Panc1 (cell line): ENCODE measurements around the gene PEX3. TPM values are rescaled to one million over a fixed set of nuclear protein-coding genes. Genes with fewer than 3 reads are reported as not detected.

Experiments used
- ATAC-seq: fragments of 200-7000 bp; cut with Tn5 transposase; 2 replicates; pipeline ENCODE4 v1.9.1; 2020; ENCODE audit warnings: mild to moderate bottlenecking, moderate library complexity
- BruUV-seq: library from RNA; stranded (reverse); fragments of 400-500 nt; replicated peaks from 2 replicates; lab custom pipeline; 2021; lab: Mats Ljungman, UMichigan
- CTCF ChIA-PET: fragments of 300-600 bp; sonication (Branson Sonifier 250); formaldehyde crosslinking; loops from one replicate; lab custom pipeline; 2022; ENCODE audit warnings: antibody characterized with exemption; lab: Charles Lee
- POLR2A ChIA-PET: fragments of 300-600 bp; sonication (Branson Sonifier 250); formaldehyde crosslinking; loops from one replicate; lab custom pipeline; 2022; ENCODE audit warnings: antibody characterized with exemption; lab: Charles Lee
- DNase-seq: peaks from one replicate; pipeline ENCODE4 v3.0.0-alpha.2; 2010; ENCODE audit warnings: low read depth, low spot score
- H3K27ac ChIP-seq: 2 replicates; pipeline ENCODE4 v1.5.1; 2011; ENCODE audit warnings: mild to moderate bottlenecking, low read length, inconsistent platforms
- H3K27me3 ChIP-seq: fragments of 200-500 bp; sonication (Bioruptor generic); 2 replicates; pipeline ENCODE4 v1.6.0; 2014; ENCODE audit warnings: low read length, inconsistent platforms; ENCODE audit not compliant: control insufficient read depth, insufficient read depth
- H3K36me3 ChIP-seq: fragments of 200-500 bp; sonication (Bioruptor generic); 2 replicates; pipeline ENCODE4 v1.5.1; 2014; ENCODE audit warnings: inconsistent platforms, mild to moderate bottlenecking, low read length, moderate library complexity; ENCODE audit not compliant: control insufficient read depth, insufficient read depth
- H3K4me1 ChIP-seq: 2 replicates; pipeline ENCODE4 v1.5.1; 2011; ENCODE audit warnings: inconsistent platforms, mild to moderate bottlenecking, low read length, moderate library complexity; ENCODE audit not compliant: control insufficient read depth, insufficient read depth
- H3K4me3 ChIP-seq, 2 experiments: 2 replicates each; pipeline ENCODE4 v1.5.1; 2011 to 2012; ENCODE audit warnings: low read depth in 2 of 2, low read length in 2 of 2, mild to moderate bottlenecking in 2 of 2, inconsistent platforms in 1 of 2, moderate library complexity in 1 of 2
- H3K9me3 ChIP-seq: fragments of 200-500 bp; sonication (Bioruptor generic); 2 replicates; pipeline ENCODE4 v1.5.1; 2014; ENCODE audit warnings: low read depth, mild to moderate bottlenecking, inconsistent platforms, low read length, moderate library complexity; ENCODE audit not compliant: control insufficient read depth, insufficient read depth
- POLR2AphosphoS5 ChIP-seq: IDR thresholded peaks from 2 replicates; pipeline ENCODE4 v1.6.1; 2012; ENCODE audit warnings: mild to moderate bottlenecking, low read depth, low read length, moderate library complexity
- SIN3A ChIP-seq: IDR thresholded peaks from 2 replicates; pipeline ENCODE4 v1.6.1; 2012; ENCODE audit warnings: low read depth, mild to moderate bottlenecking, low read length, moderate library complexity, borderline replicate concordance; ENCODE audit not compliant: insufficient read depth
- TCF7L2 ChIP-seq: IDR thresholded peaks from 2 replicates; pipeline ENCODE4 v1.6.1; 2011; ENCODE audit warnings: mild to moderate bottlenecking, low read depth, low read length, inconsistent platforms
- in situ Hi-C: cut with HindIII; loops from 2 replicates; pipeline ENCODE4 v1.10.0; 2016; ENCODE audit warnings: low sequenced_read_pairs, low pct_unique_long_range_greater_than_20kb
- intact Hi-C: fragments of 100-400 bp; cut with micrococcal nuclease; formaldehyde crosslinking; loops from one replicate; pipeline ENCODE4 v1.10.0; 2022; ENCODE audit not compliant: unreplicated experiment
- total RNA-seq: library from RNA; stranded (reverse); gene quantifications from one replicate; pipeline ENCODE4 v1.2.1, GENCODE V29; 2021; ENCODE audit not compliant: unreplicated experiment
- TF ChIP-seq, protein P1 (sequence below): fragments of 450-650 bp; IDR thresholded peaks from 2 replicates; pipeline ENCODE4 v1.5.1; 2017; ENCODE audit warnings: mild to moderate bottlenecking
- TF ChIP-seq, protein P2 (sequence below), 2 experiments: IDR thresholded peaks; 2 replicates each; pipeline ENCODE4 v1.6.1; 2011 to 2012; ENCODE audit warnings: low read depth in 2 of 2, control low read depth in 1 of 2, low read length in 1 of 2, mild to moderate bottlenecking in 1 of 2, moderate library complexity in 1 of 2; ENCODE audit not compliant: insufficient read depth in 1 of 2

PEX3 gene
- total RNA-seq, 1 experiment from 2014 or later = 16.5 TPM

DNA sequence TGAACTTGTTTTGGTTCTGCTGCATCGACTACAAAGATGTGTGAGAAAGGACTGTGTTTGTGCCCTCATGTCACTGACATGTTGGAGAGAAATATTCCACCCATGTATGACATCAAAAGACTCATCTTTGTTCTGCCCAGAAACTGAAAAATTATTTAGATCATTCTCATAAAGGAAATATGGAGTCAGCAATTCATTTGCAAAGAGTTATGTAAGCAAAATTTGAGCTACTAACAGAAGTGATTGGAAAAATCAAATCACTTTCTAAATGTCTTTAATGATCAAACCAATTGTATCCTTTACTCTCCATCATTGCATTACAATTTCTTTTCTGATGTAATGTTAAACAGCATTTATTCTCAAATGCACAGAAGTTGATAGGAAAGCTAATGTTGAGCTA is 19.4 kb upstream of the PEX3 start:
- Histone ChIP-seq H3K27ac (no peak overlapping the region), H3K9me3 (no peaks in the 10 kb centered on the region), H3K36me3 (no peaks in the 10 kb centered on the region), H3K27me3 (no peaks in the 10 kb centered on the region), H3K4me3 (no peak overlapping the region), H3K4me1 (no peaks in the 10 kb centered on the region)
- intact Hi-C loops = no loop called here
- DNase-seq = no peak
- in situ Hi-C loops = no loop called here
- CTCF ChIA-PET = no interaction called here
- BruUV-seq = no TSS peak
- no peak for TF ChIP-seq POLR2AphosphoS5
- no peak for TF ChIP-seq TCF7L2
- TF ChIP-seq, protein P1, sequence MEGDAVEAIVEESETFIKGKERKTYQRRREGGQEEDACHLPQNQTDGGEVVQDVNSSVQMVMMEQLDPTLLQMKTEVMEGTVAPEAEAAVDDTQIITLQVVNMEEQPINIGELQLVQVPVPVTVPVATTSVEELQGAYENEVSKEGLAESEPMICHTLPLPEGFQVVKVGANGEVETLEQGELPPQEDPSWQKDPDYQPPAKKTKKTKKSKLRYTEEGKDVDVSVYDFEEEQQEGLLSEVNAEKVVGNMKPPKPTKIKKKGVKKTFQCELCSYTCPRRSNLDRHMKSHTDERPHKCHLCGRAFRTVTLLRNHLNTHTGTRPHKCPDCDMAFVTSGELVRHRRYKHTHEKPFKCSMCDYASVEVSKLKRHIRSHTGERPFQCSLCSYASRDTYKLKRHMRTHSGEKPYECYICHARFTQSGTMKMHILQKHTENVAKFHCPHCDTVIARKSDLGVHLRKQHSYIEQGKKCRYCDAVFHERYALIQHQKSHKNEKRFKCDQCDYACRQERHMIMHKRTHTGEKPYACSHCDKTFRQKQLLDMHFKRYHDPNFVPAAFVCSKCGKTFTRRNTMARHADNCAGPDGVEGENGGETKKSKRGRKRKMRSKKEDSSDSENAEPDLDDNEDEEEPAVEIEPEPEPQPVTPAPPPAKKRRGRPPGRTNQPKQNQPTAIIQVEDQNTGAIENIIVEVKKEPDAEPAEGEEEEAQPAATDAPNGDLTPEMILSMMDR = no peak
- TF ChIP-seq, protein P2, sequence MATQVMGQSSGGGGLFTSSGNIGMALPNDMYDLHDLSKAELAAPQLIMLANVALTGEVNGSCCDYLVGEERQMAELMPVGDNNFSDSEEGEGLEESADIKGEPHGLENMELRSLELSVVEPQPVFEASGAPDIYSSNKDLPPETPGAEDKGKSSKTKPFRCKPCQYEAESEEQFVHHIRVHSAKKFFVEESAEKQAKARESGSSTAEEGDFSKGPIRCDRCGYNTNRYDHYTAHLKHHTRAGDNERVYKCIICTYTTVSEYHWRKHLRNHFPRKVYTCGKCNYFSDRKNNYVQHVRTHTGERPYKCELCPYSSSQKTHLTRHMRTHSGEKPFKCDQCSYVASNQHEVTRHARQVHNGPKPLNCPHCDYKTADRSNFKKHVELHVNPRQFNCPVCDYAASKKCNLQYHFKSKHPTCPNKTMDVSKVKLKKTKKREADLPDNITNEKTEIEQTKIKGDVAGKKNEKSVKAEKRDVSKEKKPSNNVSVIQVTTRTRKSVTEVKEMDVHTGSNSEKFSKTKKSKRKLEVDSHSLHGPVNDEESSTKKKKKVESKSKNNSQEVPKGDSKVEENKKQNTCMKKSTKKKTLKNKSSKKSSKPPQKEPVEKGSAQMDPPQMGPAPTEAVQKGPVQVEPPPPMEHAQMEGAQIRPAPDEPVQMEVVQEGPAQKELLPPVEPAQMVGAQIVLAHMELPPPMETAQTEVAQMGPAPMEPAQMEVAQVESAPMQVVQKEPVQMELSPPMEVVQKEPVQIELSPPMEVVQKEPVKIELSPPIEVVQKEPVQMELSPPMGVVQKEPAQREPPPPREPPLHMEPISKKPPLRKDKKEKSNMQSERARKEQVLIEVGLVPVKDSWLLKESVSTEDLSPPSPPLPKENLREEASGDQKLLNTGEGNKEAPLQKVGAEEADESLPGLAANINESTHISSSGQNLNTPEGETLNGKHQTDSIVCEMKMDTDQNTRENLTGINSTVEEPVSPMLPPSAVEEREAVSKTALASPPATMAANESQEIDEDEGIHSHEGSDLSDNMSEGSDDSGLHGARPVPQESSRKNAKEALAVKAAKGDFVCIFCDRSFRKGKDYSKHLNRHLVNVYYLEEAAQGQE (IDR thresholded peaks at IDR 0.05; ENCODE audit: insufficient read depth in 1 of 2, low read depth in 2 of 2, low read length in 1 of 2) = no peak
- no peak for TF ChIP-seq SIN3A
- ATAC-seq = no peak
- POLR2A ChIA-PET = no interaction called here

DNA sequence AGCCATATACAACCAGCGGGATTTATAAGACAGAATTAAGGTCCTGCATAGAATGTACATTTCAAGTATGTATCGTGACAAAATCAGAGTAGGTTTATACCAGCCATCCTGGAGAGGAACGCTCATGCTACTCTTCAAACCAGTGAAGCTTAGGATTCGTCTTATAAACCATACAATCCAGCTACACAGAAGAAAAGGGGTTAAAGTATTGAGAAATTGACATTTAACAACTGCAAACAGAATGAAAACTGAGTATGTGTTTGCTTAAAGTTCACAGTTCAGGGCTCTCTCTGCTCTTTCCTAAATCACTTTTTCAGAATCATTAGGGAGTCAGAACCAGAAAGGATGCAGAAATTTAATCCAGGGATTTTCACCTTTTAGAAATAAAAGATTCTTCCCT is 18.0 kb upstream of the PEX3 start:
- intact Hi-C loops = no loop called here
- CTCF ChIA-PET = no interaction called here
- H3K27ac ChIP-seq = no peak overlapping the region
- DNase-seq (no peak), ATAC-seq (no peak)
- no peak for TF ChIP-seq SIN3A
- TF ChIP-seq, protein P2 (IDR thresholded peaks at IDR 0.05; ENCODE audit: insufficient read depth in 1 of 2, low read depth in 2 of 2, low read length in 1 of 2) = no peak
- TF ChIP-seq TCF7L2 = no peak
- no peak for TF ChIP-seq POLR2AphosphoS5
- TF ChIP-seq, protein P1 = no peak
- POLR2A ChIA-PET = interaction anchor here (0.6 kb wide), 1 partner anchor 91 kb away, joined by 13 read pairs; no protein-coding TSS in a partner anchor
- BruUV-seq = no TSS peak
- H3K4me1 ChIP-seq = no peaks in the 10 kb centered on the region
- no peaks in the 10 kb centered on the region for H3K9me3 ChIP-seq
- in situ Hi-C loops = no loop called here
- no peaks in the 10 kb centered on the region for H3K27me3 ChIP-seq
- H3K4me3 ChIP-seq = no peak overlapping the region
- H3K36me3 ChIP-seq = no peaks in the 10 kb centered on the region
